Nephron (organoid): Measurements from ENCODE around the gene CGNL1.

ENCODE experiments used
- H3K27ac Mint-ChIP-seq, 3 experiments: 2 replicates each; pipeline ENCODE4 v1.8.0; 2020; ENCODE audit warnings: mixed read lengths in 3 of 3, mild to moderate bottlenecking in 2 of 3, moderate library complexity in 1 of 3
- H3K27me3 Mint-ChIP-seq: 2 replicates; pipeline ENCODE4 v1.8.0; 2021; ENCODE audit warnings: low read depth, mild to moderate bottlenecking, moderate library complexity, mixed read lengths
- H3K36me3 Mint-ChIP-seq: 2 replicates; pipeline ENCODE4 v1.8.0; 2020; ENCODE audit warnings: low read depth, mixed read lengths
- H3K4me1 Mint-ChIP-seq: 2 replicates; pipeline ENCODE4 v1.8.0; 2020; ENCODE audit warnings: mixed read lengths
- H3K4me3 Mint-ChIP-seq, 3 experiments: 2 replicates each; pipeline ENCODE4 v1.8.0; 2020; ENCODE audit warnings: mild to moderate bottlenecking in 3 of 3, mixed read lengths in 3 of 3, moderate library complexity in 2 of 3
- H3K9me3 Mint-ChIP-seq: 2 replicates; pipeline ENCODE4 v1.8.0; 2020; ENCODE audit warnings: mixed read lengths
- TF ChIP-seq, protein P1 (sequence below), 3 experiments: fragments of 200-600 bp; sonication (generic); IDR thresholded peaks; one replicate each; pipeline ENCODE4 v1.5.0; 2021; ENCODE audit warnings: antibody characterized with exemption in 3 of 3; ENCODE audit not compliant: unreplicated experiment in 3 of 3

The CGNL1 gene

DNA sequence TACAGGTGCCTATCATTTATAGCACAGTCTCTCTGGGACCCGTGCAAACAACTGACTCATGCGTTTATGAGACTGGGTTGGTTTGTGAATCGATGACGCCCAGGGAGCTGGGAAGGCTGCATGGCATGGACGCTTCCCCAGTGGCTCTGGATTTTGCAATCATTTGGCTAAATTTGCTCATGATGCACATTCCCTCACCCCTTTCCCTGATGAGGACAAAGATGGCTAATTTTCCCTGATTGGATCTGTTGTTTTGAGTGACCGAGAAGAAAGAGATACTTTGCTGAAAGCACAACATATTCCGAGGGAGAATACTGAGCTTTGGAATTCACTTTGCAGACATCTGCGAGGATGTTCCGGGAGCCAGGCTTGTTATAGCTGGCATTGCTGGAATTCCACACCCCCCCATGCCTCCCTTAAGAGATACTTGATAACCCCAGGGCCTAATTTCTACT, 51.1 kb downstream of the CGNL1 start:
- Mint-ChIP-seq H3K36me3 (no peaks in the 10 kb centered on the region), H3K4me3 (peak overlapping the region in 1 of 3 experiments; percentile 54), H3K4me1 (peaks cover 47% of the 10 kb centered on the region), H3K9me3 (no peaks in the 10 kb centered on the region), H3K27me3 (peaks cover 4% of the 10 kb centered on the region), H3K27ac (peak overlapping the region; percentile 13 to 81 (median 78))
- TF ChIP-seq, protein P1, sequence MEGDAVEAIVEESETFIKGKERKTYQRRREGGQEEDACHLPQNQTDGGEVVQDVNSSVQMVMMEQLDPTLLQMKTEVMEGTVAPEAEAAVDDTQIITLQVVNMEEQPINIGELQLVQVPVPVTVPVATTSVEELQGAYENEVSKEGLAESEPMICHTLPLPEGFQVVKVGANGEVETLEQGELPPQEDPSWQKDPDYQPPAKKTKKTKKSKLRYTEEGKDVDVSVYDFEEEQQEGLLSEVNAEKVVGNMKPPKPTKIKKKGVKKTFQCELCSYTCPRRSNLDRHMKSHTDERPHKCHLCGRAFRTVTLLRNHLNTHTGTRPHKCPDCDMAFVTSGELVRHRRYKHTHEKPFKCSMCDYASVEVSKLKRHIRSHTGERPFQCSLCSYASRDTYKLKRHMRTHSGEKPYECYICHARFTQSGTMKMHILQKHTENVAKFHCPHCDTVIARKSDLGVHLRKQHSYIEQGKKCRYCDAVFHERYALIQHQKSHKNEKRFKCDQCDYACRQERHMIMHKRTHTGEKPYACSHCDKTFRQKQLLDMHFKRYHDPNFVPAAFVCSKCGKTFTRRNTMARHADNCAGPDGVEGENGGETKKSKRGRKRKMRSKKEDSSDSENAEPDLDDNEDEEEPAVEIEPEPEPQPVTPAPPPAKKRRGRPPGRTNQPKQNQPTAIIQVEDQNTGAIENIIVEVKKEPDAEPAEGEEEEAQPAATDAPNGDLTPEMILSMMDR (IDR thresholded peaks at IDR 0.05; ENCODE audit: unreplicated experiment in 3 of 3): no peak

DNA sequence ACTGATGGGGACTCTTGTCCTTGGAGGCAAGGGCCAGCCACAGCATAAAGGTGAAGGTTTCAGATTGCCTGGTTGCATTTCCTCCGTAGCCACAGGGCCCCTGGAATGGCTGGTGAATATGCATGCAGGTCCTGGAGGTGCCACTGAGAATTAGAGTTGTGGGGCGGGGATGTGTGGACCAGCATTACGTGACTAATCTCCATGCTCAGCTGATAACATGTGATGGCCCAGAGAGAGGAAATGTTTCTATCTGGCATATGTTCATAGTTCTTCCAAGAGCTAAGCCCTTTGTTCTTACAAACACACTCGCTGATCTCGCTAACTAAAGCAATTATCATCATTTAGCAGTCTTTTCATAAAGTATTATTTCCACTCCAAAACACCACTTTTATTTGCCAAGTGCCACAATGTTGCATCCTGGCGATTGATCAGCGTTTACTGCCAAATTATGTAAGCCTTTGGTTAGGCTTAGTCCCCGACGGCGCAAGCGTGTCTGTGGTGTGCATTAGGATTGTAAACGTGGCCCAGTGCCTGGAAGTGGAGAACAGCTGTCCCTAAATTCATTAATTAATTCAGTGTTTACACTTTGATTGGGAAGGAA, 55.9 kb downstream of the CGNL1 start:
- H3K27ac Mint-ChIP-seq: no peak overlapping the region
- H3K9me3 Mint-ChIP-seq: no peaks in the 10 kb centered on the region
- peaks cover 24% of the 10 kb centered on the region for H3K4me1 Mint-ChIP-seq
- peaks cover 4% of the 10 kb centered on the region for H3K27me3 Mint-ChIP-seq
- H3K4me3 Mint-ChIP-seq: no peak overlapping the region
- TF ChIP-seq, protein P1 (IDR thresholded peaks at IDR 0.05; ENCODE audit: unreplicated experiment in 3 of 3): no peak
- peaks cover 2% of the 10 kb centered on the region for H3K36me3 Mint-ChIP-seq

DNA sequence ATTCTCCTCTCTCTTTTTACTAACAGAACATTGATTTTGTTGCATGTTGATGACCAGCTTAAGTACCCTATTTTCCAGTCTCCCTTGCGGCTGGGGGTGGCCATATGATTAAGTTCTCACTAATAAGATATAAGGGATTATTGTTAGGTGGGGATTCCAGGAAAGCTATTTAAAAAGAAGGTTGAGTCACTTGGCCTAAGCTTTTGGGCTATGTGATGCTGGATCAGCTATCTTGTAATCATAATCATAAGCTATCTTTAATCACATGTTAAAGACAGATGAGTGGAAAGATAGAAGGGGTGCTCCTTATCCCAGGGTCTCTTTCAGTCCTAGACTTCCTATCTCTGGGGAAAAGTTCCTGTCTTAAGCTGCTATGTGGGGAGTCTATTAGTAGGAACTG, 59.9 kb downstream of the CGNL1 start:
- TF ChIP-seq, protein P1 (IDR thresholded peaks at IDR 0.05; ENCODE audit: unreplicated experiment in 3 of 3): no peak
- no peak overlapping the region for H3K4me3 Mint-ChIP-seq
- no peak overlapping the region for H3K27ac Mint-ChIP-seq
- H3K36me3 Mint-ChIP-seq: peaks cover 12% of the 10 kb centered on the region
- H3K9me3 Mint-ChIP-seq: peaks cover 2% of the 10 kb centered on the region
- no peaks in the 10 kb centered on the region for H3K27me3 Mint-ChIP-seq
- H3K4me1 Mint-ChIP-seq: peaks cover 20% of the 10 kb centered on the region

DNA sequence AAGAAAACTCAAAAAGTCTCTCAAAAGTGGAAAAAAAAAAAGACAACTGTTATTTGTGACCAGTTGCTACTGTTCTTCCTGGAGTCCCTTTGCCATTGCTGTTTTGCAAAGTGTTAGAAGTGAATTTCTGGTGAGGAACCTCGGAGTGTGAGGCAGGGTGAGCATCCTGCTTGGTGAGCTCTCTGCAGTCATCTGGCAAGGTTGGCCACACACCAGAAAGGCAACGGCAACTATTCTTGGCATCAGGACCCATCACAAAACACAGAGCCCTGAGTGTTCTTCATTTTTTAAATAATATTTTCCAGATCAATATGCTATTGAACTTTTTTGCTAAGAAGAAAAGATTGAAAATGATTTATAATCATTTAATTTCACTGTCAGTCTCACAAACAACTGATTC, 60.7 kb downstream of the CGNL1 start:
- peak overlapping the region in 1 of 3 experiments; percentile 62 for H3K27ac Mint-ChIP-seq
- TF ChIP-seq, protein P1 (IDR thresholded peaks at IDR 0.05; ENCODE audit: unreplicated experiment in 3 of 3): no peak
- H3K4me3 Mint-ChIP-seq: no peak overlapping the region
- peaks cover 12% of the 10 kb centered on the region for H3K36me3 Mint-ChIP-seq
- peaks cover 25% of the 10 kb centered on the region for H3K4me1 Mint-ChIP-seq
- no peaks in the 10 kb centered on the region for H3K27me3 Mint-ChIP-seq
- peaks cover 2% of the 10 kb centered on the region for H3K9me3 Mint-ChIP-seq

DNA sequence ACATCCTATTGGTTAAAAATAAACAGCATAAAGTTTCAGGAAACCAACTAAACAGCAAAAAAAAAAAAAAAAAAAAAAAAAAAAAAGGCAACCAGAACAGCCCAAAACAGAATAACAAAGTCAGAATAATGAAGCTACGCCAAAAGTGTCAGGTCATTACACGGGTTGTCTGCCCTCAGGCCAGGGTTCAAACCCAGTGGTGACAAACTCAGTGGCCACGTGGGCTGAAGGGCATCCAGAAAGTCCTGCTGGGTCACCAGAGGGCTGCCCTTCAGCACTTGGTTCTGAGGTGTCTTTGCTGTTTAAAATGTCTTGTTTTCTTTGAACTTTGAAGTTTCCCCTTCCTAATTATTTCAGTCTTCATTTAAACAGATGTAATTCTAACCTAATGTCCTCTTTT, 61.3 kb downstream of the CGNL1 start:
- Mint-ChIP-seq H3K27ac (peak overlapping the region in 1 of 3 experiments; percentile 62), H3K27me3 (no peaks in the 10 kb centered on the region), H3K4me3 (no peak overlapping the region), H3K9me3 (peaks cover 2% of the 10 kb centered on the region), H3K36me3 (peaks cover 12% of the 10 kb centered on the region), H3K4me1 (peaks cover 25% of the 10 kb centered on the region)
- TF ChIP-seq, protein P1 (IDR thresholded peaks at IDR 0.05; ENCODE audit: unreplicated experiment in 3 of 3): no peak

DNA sequence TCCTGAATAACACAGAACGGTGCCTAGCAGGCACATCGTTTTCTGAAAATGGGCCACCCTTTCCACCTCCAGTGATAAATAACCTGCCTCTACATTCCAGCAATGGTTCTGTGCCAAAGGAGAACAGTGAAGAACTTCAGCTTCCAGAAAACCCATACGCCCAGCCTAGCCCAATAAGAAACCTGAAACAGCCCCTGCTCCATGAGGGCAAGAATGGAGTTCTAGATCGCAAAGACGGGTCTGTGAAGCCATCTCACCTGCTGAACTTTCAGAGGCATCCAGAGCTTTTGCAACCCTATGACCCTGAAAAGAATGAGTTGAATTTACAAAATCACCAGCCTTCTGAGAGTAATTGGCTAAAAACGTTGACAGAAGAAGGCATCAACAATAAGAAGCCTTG, 61.9 kb downstream of the CGNL1 start:
- Mint-ChIP-seq H3K4me3 (no peak overlapping the region), H3K9me3 (peaks cover 2% of the 10 kb centered on the region)

More for the DNA sequence above, 61.9 kb downstream of the CGNL1 start:
- Mint-ChIP-seq H3K4me1 (peaks cover 25% of the 10 kb centered on the region), H3K27ac (no peak overlapping the region), H3K27me3 (no peaks in the 10 kb centered on the region), H3K36me3 (peaks cover 16% of the 10 kb centered on the region)
- TF ChIP-seq, protein P1 (IDR thresholded peaks at IDR 0.05; ENCODE audit: unreplicated experiment in 3 of 3): no peak
